ENCODE measurements around the gene CNTN6. TPM values are rescaled to one million over a fixed set of nuclear protein-coding genes. Genes with fewer than 3 reads are reported as not detected.

CNTN6 gene
- total RNA-seq, 1 donor: not detected

GRCh38 chr3:1288805-1289494 lies 196.1 kb downstream of the CNTN6 start:
- no peak overlapping the region for H2AFZ ChIP-seq (ENCODE audit: low read length)
- no peak for TF ChIP-seq CTCF (IDR thresholded peaks at IDR 0.05; ENCODE audit: extremely low read depth, low read depth, low read length)
- no peaks in the 10 kb centered on the region for H3K4me1 ChIP-seq (ENCODE audit: insufficient read depth, low read length)
- H3K27ac ChIP-seq (ENCODE audit: low read depth, low read length): no peak overlapping the region
- H4K20me1 ChIP-seq (ENCODE audit: insufficient read depth, low read length): no peaks in the 10 kb centered on the region
- no peaks in the 10 kb centered on the region for H3K9me3 ChIP-seq (ENCODE audit: low read depth, low read length)
- H3K27me3 ChIP-seq (ENCODE audit: insufficient read depth, low read length): no peaks in the 10 kb centered on the region
- no peaks in the 10 kb centered on the region for H3K79me2 ChIP-seq (ENCODE audit: insufficient read depth, low read length)
- H3K4me3 ChIP-seq (ENCODE audit: insufficient read depth, low read length): no peak overlapping the region
- H3K36me3 ChIP-seq (ENCODE audit: insufficient read depth, low read length): no peaks in the 10 kb centered on the region
- no peak for DNase-seq (ENCODE audit: insufficient read length, low spot score, missing footprints)
- H3K4me2 ChIP-seq (ENCODE audit: insufficient read depth, low read length): no peak overlapping the region

- H3K79me2 ChIP-seq (ENCODE audit: insufficient read depth, low read length): no peaks in the 10 kb centered on the region
- no peaks in the 10 kb centered on the region for H4K20me1 ChIP-seq (ENCODE audit: insufficient read depth, low read length)
- no peak overlapping the region for H3K4me2 ChIP-seq (ENCODE audit: insufficient read depth, low read length)
- no peak for DNase-seq (ENCODE audit: insufficient read length, low spot score, missing footprints)
- no peaks in the 10 kb centered on the region for H3K27me3 ChIP-seq (ENCODE audit: insufficient read depth, low read length)
- TF ChIP-seq CTCF (IDR thresholded peaks at IDR 0.05; ENCODE audit: extremely low read depth, low read depth, low read length): no peak
- H3K36me3 ChIP-seq (ENCODE audit: insufficient read depth, low read length): no peaks in the 10 kb centered on the region
- no peak overlapping the region for H3K27ac ChIP-seq (ENCODE audit: low read depth, low read length)
- H3K4me1 ChIP-seq (ENCODE audit: insufficient read depth, low read length): no peaks in the 10 kb centered on the region
- H3K9me3 ChIP-seq (ENCODE audit: low read depth, low read length): no peaks in the 10 kb centered on the region
- H2AFZ ChIP-seq (ENCODE audit: low read length): no peak overlapping the region
- H3K4me3 ChIP-seq (ENCODE audit: insufficient read depth, low read length): no peak overlapping the region
Measured at GRCh38 chr3:1292571-1293071, 199.8 kb downstream of the CNTN6 start.

DNA sequence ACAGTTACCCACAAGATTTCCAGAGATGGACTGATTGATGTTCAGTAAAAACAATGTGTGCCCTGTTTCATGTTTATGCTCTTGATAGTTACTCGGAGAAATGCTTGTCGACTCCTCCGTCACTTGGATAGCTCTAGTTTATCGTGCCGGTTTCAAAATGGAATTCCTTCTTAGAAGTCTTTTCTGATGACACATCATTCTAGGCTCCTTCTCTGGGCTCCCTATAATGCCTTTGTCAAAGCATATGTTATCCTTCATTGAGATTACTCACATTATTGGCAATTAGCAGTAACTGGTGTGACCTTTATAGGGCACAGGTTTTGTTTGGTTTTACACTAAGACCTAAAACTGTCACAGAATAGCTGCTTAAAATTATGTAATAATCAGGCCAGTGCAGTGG lies 201.8 kb downstream of the CNTN6 start:
- no peaks in the 10 kb centered on the region for H3K36me3 ChIP-seq (ENCODE audit: insufficient read depth, low read length)
- H4K20me1 ChIP-seq (ENCODE audit: insufficient read depth, low read length): no peaks in the 10 kb centered on the region
- no peaks in the 10 kb centered on the region for H3K79me2 ChIP-seq (ENCODE audit: insufficient read depth, low read length)
- no peak overlapping the region for H3K27ac ChIP-seq (ENCODE audit: low read depth, low read length)
- H3K4me2 ChIP-seq (ENCODE audit: insufficient read depth, low read length): no peak overlapping the region
- DNase-seq (ENCODE audit: insufficient read length, low spot score, missing footprints): no peak
- no peak overlapping the region for H3K4me3 ChIP-seq (ENCODE audit: insufficient read depth, low read length)
- H3K9me3 ChIP-seq (ENCODE audit: low read depth, low read length): no peaks in the 10 kb centered on the region
- H2AFZ ChIP-seq (ENCODE audit: low read length): no peak overlapping the region
- no peaks in the 10 kb centered on the region for H3K27me3 ChIP-seq (ENCODE audit: insufficient read depth, low read length)
- H3K4me1 ChIP-seq (ENCODE audit: insufficient read depth, low read length): no peaks in the 10 kb centered on the region
- no peak for TF ChIP-seq CTCF (IDR thresholded peaks at IDR 0.05; ENCODE audit: extremely low read depth, low read depth, low read length)

DNA sequence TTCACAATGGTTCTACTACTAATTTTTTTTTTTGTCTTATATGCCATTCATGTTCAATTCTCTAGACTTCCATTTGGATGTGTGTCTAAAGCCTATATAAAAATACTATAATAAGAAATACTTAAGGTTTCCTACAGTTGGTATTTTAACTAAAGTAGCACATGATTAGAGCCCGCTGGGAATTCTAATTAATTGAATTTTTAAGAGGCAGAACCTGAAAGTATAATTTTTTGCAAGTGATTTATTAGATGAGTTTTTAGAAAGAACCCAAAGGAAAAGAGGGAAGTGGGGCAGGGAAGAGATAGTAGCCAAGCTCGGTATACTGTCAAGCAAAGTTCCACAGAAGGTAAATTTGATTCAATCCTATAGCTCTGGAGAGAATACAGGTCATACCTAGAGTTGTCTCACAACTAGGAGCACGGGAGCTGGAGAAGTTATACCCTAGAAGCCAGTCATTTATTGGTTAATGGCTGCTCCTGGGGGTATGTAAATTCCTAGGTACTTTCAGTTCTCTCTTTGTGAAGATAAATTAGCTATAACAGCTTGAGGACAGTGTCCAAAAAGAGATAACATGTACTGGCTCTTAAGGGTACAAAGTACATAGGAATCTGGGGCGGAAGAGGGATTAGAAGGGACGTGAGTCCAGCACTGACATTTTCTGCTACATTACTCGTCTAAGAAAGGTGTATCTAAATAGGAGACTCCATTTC lies 225.6 kb downstream of the CNTN6 start:
- no peak overlapping the region for H2AFZ ChIP-seq (ENCODE audit: low read length)
- H3K27me3 ChIP-seq (ENCODE audit: insufficient read depth, low read length): no peaks in the 10 kb centered on the region
- peaks cover 2% of the 10 kb centered on the region for H3K9me3 ChIP-seq (ENCODE audit: low read depth, low read length)
- no peak overlapping the region for H3K4me2 ChIP-seq (ENCODE audit: insufficient read depth, low read length)
- no peaks in the 10 kb centered on the region for H3K79me2 ChIP-seq (ENCODE audit: insufficient read depth, low read length)
- no peak for TF ChIP-seq CTCF (IDR thresholded peaks at IDR 0.05; ENCODE audit: extremely low read depth, low read depth, low read length)
- no peak for DNase-seq (ENCODE audit: insufficient read length, low spot score, missing footprints)
- H3K27ac ChIP-seq (ENCODE audit: low read depth, low read length): no peak overlapping the region
- no peaks in the 10 kb centered on the region for H4K20me1 ChIP-seq (ENCODE audit: insufficient read depth, low read length)
- H3K4me1 ChIP-seq (ENCODE audit: insufficient read depth, low read length): no peaks in the 10 kb centered on the region
- no peak overlapping the region for H3K4me3 ChIP-seq (ENCODE audit: insufficient read depth, low read length)
- H3K36me3 ChIP-seq (ENCODE audit: insufficient read depth, low read length): no peaks in the 10 kb centered on the region

Data from osteoblast (primary cell).